NCI-H2171 (cell line): ENCODE results near the gene MAB21L4.
A peak's percentile ranks its signal among the peaks of the same experiment; 100 is the strongest.
"Not testable (repeated sequence)": the region's sequence is repeated elsewhere in the genome, so short reads cannot be mapped to it uniquely, and the experiment has no call there.

Experiments used
- DNase-seq: peaks from one replicate; lab custom pipeline; 2025; lab: John Stamatoyannopoulos, UW

MAB21L4 gene

GRCh38 chr2:240858871-240859270 is 37.1 kb downstream of the MAB21L4 start:
- no peak for DNase-seq

GRCh38 chr2:240858321-240858720 is 37.6 kb downstream of the MAB21L4 start:
- no peak for DNase-seq

- no peak for DNase-seq
Measured at GRCh38 chr2:240857039-240858008, 38.6 kb downstream of the MAB21L4 start.

- DNase-seq: no peak
Measured at GRCh38 chr2:240856151-240856980, 39.6 kb downstream of the MAB21L4 start.

- DNase-seq: no peak
Measured at GRCh38 chr2:240855670-240856069, 40.3 kb downstream of the MAB21L4 start.

- no peak for DNase-seq
Measured at GRCh38 chr2:240852671-240853314, 43.2 kb downstream of the MAB21L4 start.

GRCh38 chr2:240851078-240851991 is 44.6 kb downstream of the MAB21L4 start:
- DNase-seq: peak; percentile 16

GRCh38 chr2:240850756-240851077 is 45.2 kb downstream of the MAB21L4 start:
- no peak for DNase-seq

GRCh38 chr2:240850026-240850425 is 45.9 kb downstream of the MAB21L4 start:
- no peak for DNase-seq

- DNase-seq: no peak
Measured at GRCh38 chr2:240848900-240849680, 46.9 kb downstream of the MAB21L4 start.

GRCh38 chr2:240847817-240848216 is 48.1 kb downstream of the MAB21L4 start:
- no peak for DNase-seq

GRCh38 chr2:240846873-240847595 is 48.9 kb downstream of the MAB21L4 start:
- no peak for DNase-seq

- DNase-seq: not testable (repeated sequence)
Measured at GRCh38 chr2:240846309-240846708, 49.6 kb downstream of the MAB21L4 start.

- no peak for DNase-seq
Measured at GRCh38 chr2:240840435-240841060, 55.4 kb downstream of the MAB21L4 start.

- DNase-seq: no peak
Measured at GRCh38 chr2:240839152-240840143, 56.5 kb downstream of the MAB21L4 start.

- DNase-seq: no peak
Measured at GRCh38 chr2:240837621-240838020, 58.3 kb downstream of the MAB21L4 start.

- DNase-seq: no peak
Measured at GRCh38 chr2:240836781-240837467, 59.0 kb downstream of the MAB21L4 start.
